IMR-90 (cell line): ENCODE results near the gene RAPSN. TPM values are rescaled to one million over a fixed set of nuclear protein-coding genes. Genes with fewer than 3 reads are reported as not detected.

Experiments
- ATAC-seq: fragments of 200-7000 bp; cut with Tn5 transposase; 2 replicates; pipeline ENCODE4 v1.9.1; 2020; ENCODE audit warnings: low read depth, mild to moderate bottlenecking, moderate library complexity
- BruUV-seq: library from RNA; stranded (reverse); fragments of 400-500 nt; replicated peaks from 2 replicates; lab custom pipeline; 2021; lab: Mats Ljungman, UMichigan
- CTCF ChIA-PET: fragments of 300-600 bp; formaldehyde crosslinking; extraction: SDS; loops from one replicate; lab custom pipeline; 2021; ENCODE audit warnings: antibody characterized with exemption; lab: Yijun Ruan, JAX
- POLR2A ChIA-PET: fragments of 300-600 bp; sonication (Branson Sonifier 250); formaldehyde crosslinking; loops from one replicate; lab custom pipeline; 2022; ENCODE audit warnings: antibody characterized with exemption; ENCODE audit not compliant: unreplicated experiment; lab: Charles Lee
- DNase-seq: peaks from one replicate; pipeline ENCODE4 v3.0.0; 2013
- H2AFZ ChIP-seq: replicated peaks from 2 replicates; pipeline ENCODE3; 2013; ENCODE audit warnings: low read length, mild to moderate bottlenecking; ENCODE audit not compliant: poor library complexity
- H2AK5ac ChIP-seq: 2 replicates; pipeline ENCODE4 v1.6.1; 2013; ENCODE audit warnings: low read depth, low read length, inconsistent platforms
- H2AK9ac ChIP-seq: replicated peaks from 2 replicates; pipeline ENCODE3; 2013; ENCODE audit warnings: mild to moderate bottlenecking, low read depth, low read length, moderate library complexity; ENCODE audit not compliant: poor library complexity
- H2BK120ac ChIP-seq: 2 replicates; pipeline ENCODE4 v1.6.1; 2013; ENCODE audit warnings: low read depth, low read length, inconsistent platforms
- H2BK15ac ChIP-seq: 3 replicates; pipeline ENCODE4 v1.6.1; 2013; ENCODE audit warnings: low read depth, low read length, inconsistent platforms
- H2BK20ac ChIP-seq: 2 replicates; pipeline ENCODE4 v1.6.1; 2013; ENCODE audit warnings: low read depth, mild to moderate bottlenecking, inconsistent platforms, low read length, moderate library complexity
- H2BK5ac ChIP-seq: 2 replicates; pipeline ENCODE4 v1.6.1; 2013; ENCODE audit warnings: mild to moderate bottlenecking, low read depth, low read length, inconsistent platforms; ENCODE audit not compliant: poor library complexity, severe bottlenecking
- H3K14ac ChIP-seq: replicated peaks from 2 replicates; pipeline ENCODE4 v1.6.1; 2013; ENCODE audit warnings: low read depth, low read length, inconsistent platforms
- H3K18ac ChIP-seq: 2 replicates; pipeline ENCODE4 v1.6.1; 2013; ENCODE audit warnings: low read depth, low read length, control low read depth
- H3K23ac ChIP-seq: 2 replicates; pipeline ENCODE4 v1.6.1; 2013; ENCODE audit warnings: low read depth, low read length, inconsistent platforms
- H3K27ac ChIP-seq: 2 replicates; pipeline ENCODE4 v1.5.1; 2013; ENCODE audit warnings: mild to moderate bottlenecking, control low read depth, low read length; ENCODE audit not compliant: insufficient read depth
- H3K27me3 ChIP-seq: 2 replicates; pipeline ENCODE4 v1.6.1; 2013; ENCODE audit warnings: low read length; ENCODE audit not compliant: control insufficient read depth, insufficient read depth
- H3K36me3 ChIP-seq: 2 replicates; pipeline ENCODE4 v1.6.1; 2013; ENCODE audit warnings: low read length, mixed read lengths; ENCODE audit not compliant: control insufficient read depth, insufficient read depth
- H3K4ac ChIP-seq: 2 replicates; pipeline ENCODE4 v1.6.1; 2013; ENCODE audit warnings: low read depth, low read length, inconsistent platforms
- H3K4me1 ChIP-seq: 2 replicates; pipeline ENCODE4 v1.6.1; 2013; ENCODE audit warnings: low read length, mixed read lengths; ENCODE audit not compliant: control insufficient read depth, insufficient read depth
- H3K4me2 ChIP-seq: 2 replicates; pipeline ENCODE4 v1.6.1; 2013; ENCODE audit warnings: low read depth, mild to moderate bottlenecking, control low read depth, low read length, moderate library complexity
- H3K4me3 ChIP-seq: 2 replicates; pipeline ENCODE4 v1.5.1; 2013; ENCODE audit warnings: low read depth, mild to moderate bottlenecking, control low read depth, low read length, moderate library complexity; ENCODE audit not compliant: insufficient read depth
- H3K56ac ChIP-seq: 2 replicates; pipeline ENCODE4 v1.6.1; 2013; ENCODE audit warnings: low read length, inconsistent platforms; ENCODE audit not compliant: insufficient read depth; ENCODE audit errors: extremely low read depth
- H3K79me1 ChIP-seq, 2 experiments: 2 replicates each; pipeline ENCODE4 v1.6.1; 2013; ENCODE audit warnings: low read length in 2 of 2, inconsistent platforms in 1 of 2, low read depth in 1 of 2
- H3K9ac ChIP-seq: 2 replicates; pipeline ENCODE4 v1.6.1; 2013; ENCODE audit warnings: low read depth, low read length, control low read depth
- H3K9me1 ChIP-seq: 2 replicates; pipeline ENCODE4 v1.6.1; 2013; ENCODE audit warnings: low read length, inconsistent platforms; ENCODE audit not compliant: insufficient read depth
- H3K9me3 ChIP-seq: 2 replicates; pipeline ENCODE4 v1.6.1; 2013; ENCODE audit warnings: low read length; ENCODE audit not compliant: control insufficient read depth, insufficient read depth
- H4K20me1 ChIP-seq: 2 replicates; pipeline ENCODE4 v1.6.1; 2013; ENCODE audit warnings: low read length, inconsistent platforms; ENCODE audit not compliant: insufficient read depth
- H4K5ac ChIP-seq: 2 replicates; pipeline ENCODE4 v1.6.1; 2013; ENCODE audit warnings: mild to moderate bottlenecking, low read depth, low read length, control low read depth
- H4K8ac ChIP-seq, 2 experiments: 2 replicates each; pipeline ENCODE4 v1.6.1; 2013; ENCODE audit warnings: low read depth in 2 of 2, low read length in 2 of 2, control low read depth in 1 of 2, inconsistent platforms in 1 of 2
- H4K91ac ChIP-seq: 2 replicates; pipeline ENCODE4 v1.6.1; 2013; ENCODE audit warnings: low read depth, low read length, inconsistent platforms; ENCODE audit not compliant: insufficient read depth
- CEBPB ChIP-seq: IDR thresholded peaks from 2 replicates; pipeline ENCODE4 v1.6.1; 2012; ENCODE audit warnings: low read depth, low read length, improper control_type of control experiment
- CTCF ChIP-seq: conservative IDR thresholded peaks from 2 replicates; pipeline ENCODE4 v1.5.1; 2012; ENCODE audit warnings: mild to moderate bottlenecking, low read depth, low read length, improper control_type of control experiment
- MXI1 ChIP-seq: IDR thresholded peaks from 2 replicates; pipeline ENCODE4 v1.6.1; 2012; ENCODE audit warnings: low read depth, mild to moderate bottlenecking, low read length, moderate library complexity, borderline replicate concordance
- NFE2L2 ChIP-seq: fragments of 150-350 bp; IDR thresholded peaks from 2 replicates; pipeline ENCODE4 v1.6.1; 2016; ENCODE audit warnings: low read depth, mild to moderate bottlenecking, low read length
- POLR2A ChIP-seq: IDR thresholded peaks from 2 replicates; pipeline ENCODE4 v1.6.1; 2012; ENCODE audit warnings: mild to moderate bottlenecking, low read depth, low read length
- RAD21 ChIP-seq: IDR thresholded peaks from 2 replicates; pipeline ENCODE4 v1.6.1; 2012; ENCODE audit warnings: low read length, improper control_type of control experiment
- RCOR1 ChIP-seq: IDR thresholded peaks from 2 replicates; pipeline ENCODE4 v1.6.1; 2012; ENCODE audit warnings: mild to moderate bottlenecking, low read length, improper control_type of control experiment; ENCODE audit not compliant: insufficient replicate concordance
- RFX5 ChIP-seq: IDR thresholded peaks from 2 replicates; pipeline ENCODE4 v1.8.0; 2012; ENCODE audit warnings: low read depth, mild to moderate bottlenecking, low read length, moderate library complexity
- SMC3 ChIP-seq: fragments of 150-350 bp; IDR thresholded peaks from 2 replicates; pipeline ENCODE4 v1.6.1; 2016; ENCODE audit warnings: low read depth, mild to moderate bottlenecking, antibody characterized with exemption, low read length, moderate library complexity
- USF2 ChIP-seq: fragments of 150-350 bp; IDR thresholded peaks from 2 replicates; pipeline ENCODE4 v1.6.1; 2017; ENCODE audit warnings: mild to moderate bottlenecking, antibody characterized with exemption, low read length, low read depth
- WGBS, 2 experiments: methylation state at CpG; one replicate each; pipeline versions ENCODE4 v1.1.5 to v1.1.7; 2013; ENCODE audit warnings: missing lambda C conversion rate in 2 of 2; ENCODE audit not compliant: insufficient read length in 1 of 2; ENCODE audit errors: extremely low coverage in 2 of 2; 5-methylcytosine and 5-hydroxymethylcytosine counted together
- dilution Hi-C: fragments of 300-500 bp; cut with HindIII; formaldehyde crosslinking; loops from one replicate; pipeline ENCODE4 v1.14.3; 2018; ENCODE audit warnings: low sequenced_read_pairs; ENCODE audit not compliant: unreplicated experiment
- in situ Hi-C: fragments of 300-500 bp; cut with MboI; formaldehyde crosslinking; loops from 3 replicates; pipeline ENCODE4 v1.14.3; 2019; ENCODE audit warnings: low sequenced_read_pairs, inconsistent platforms, mixed read lengths
- intact Hi-C: fragments of 100-400 bp; cut with micrococcal nuclease; formaldehyde crosslinking; loops from 2 replicates; pipeline ENCODE4 v1.10.0; 2022
- polyA plus RNA-seq, 3 experiments: library from polyadenylated mRNA; depleted of rRNA; stranded (reverse); fragments of >200 nt; gene quantifications; 2 replicates each; pipeline ENCODE4 v1.2.3, GENCODE V29; 2012; ENCODE audit warnings: low replicate concordance in 1 of 3
- total RNA-seq: library from RNA; depleted of rRNA; stranded (reverse); fragments of >200 nt; gene quantifications from 2 replicates; pipeline ENCODE4 v1.2.3, GENCODE V29; 2012

The RAPSN gene
- total and polyA plus RNA-seq, 2 of the 4 experiments (the other 2 are of a cell fraction) = 0.03 TPM; not detected in 1

- no peak overlapping the region for H4K5ac ChIP-seq
- H3K27ac ChIP-seq = no peak overlapping the region
- no peak overlapping the region for H2BK120ac ChIP-seq
- WGBS, 2 experiments = 96% methylated on average over 4 of the region's 6 CpGs; no CpG with 5 or more reads in 1 of the 2 experiments
- H3K18ac ChIP-seq = no peak overlapping the region
- peaks cover 9% of the 10 kb centered on the region for H3K4me1 ChIP-seq
- TF ChIP-seq MXI1 (no peak), RCOR1 (no peak), USF2 (no peak), CEBPB (no peak), RFX5 (no peak), NFE2L2 (no peak), CTCF (no peak), SMC3 (no peak), POLR2A (no peak), RAD21 (no peak)
- no peak overlapping the region for H3K4me2 ChIP-seq
- H2BK15ac ChIP-seq = no peak overlapping the region
- H3K36me3 ChIP-seq = no peaks in the 10 kb centered on the region
- H3K14ac ChIP-seq = no peak overlapping the region
- H3K4me3 ChIP-seq = no peak overlapping the region
- no peaks in the 10 kb centered on the region for H3K79me1 ChIP-seq
- H3K56ac ChIP-seq = no peak overlapping the region
- ChIA-PET POLR2A (no interaction called here), CTCF (no interaction called here)
- H3K9ac ChIP-seq = no peak overlapping the region
- no peak overlapping the region for H2BK5ac ChIP-seq
- H3K4ac ChIP-seq = no peak overlapping the region
- H4K20me1 ChIP-seq = no peaks in the 10 kb centered on the region
- DNase-seq (no peak), ATAC-seq (no peak)
- H3K27me3 ChIP-seq = no peaks in the 10 kb centered on the region
- no peak overlapping the region for H2BK20ac ChIP-seq
- no peak overlapping the region for H2AFZ ChIP-seq
- H3K23ac ChIP-seq = no peak overlapping the region
- H2AK9ac ChIP-seq = no peak overlapping the region
- no peak overlapping the region for H2AK5ac ChIP-seq
- no peaks in the 10 kb centered on the region for H3K9me3 ChIP-seq
- H4K91ac ChIP-seq = no peak overlapping the region
- BruUV-seq = no TSS peak
- no peak overlapping the region for H4K8ac ChIP-seq
- peaks cover 6% of the 10 kb centered on the region for H3K9me1 ChIP-seq
- in situ Hi-C loops (no loop called here), dilution Hi-C loops (no loop called here), intact Hi-C loops (no loop called here)
Measured at GRCh38 chr11:47390422-47390760, 58.5 kb downstream of the RAPSN start.
